Endothelial cell of umbilical vein (primary cell): ENCODE measurements around the gene TNFSF12. TPM values are rescaled to one million over a fixed set of nuclear protein-coding genes. Genes with fewer than 3 reads are reported as not detected.
A peak's percentile ranks its signal among the peaks of the same experiment; 100 is the strongest.

ENCODE experiments used
- BruUV-seq: library from RNA; stranded (reverse); fragments of 400-500 nt; replicated peaks from 2 replicates; lab custom pipeline; 2021; lab: Mats Ljungman, UMichigan
- CTCF ChIA-PET: fragments of 300-600, 350-600 bp; sonication (Branson Sonifier 250); formaldehyde crosslinking; loops from one replicate; lab custom pipeline; 2021; ENCODE audit warnings: antibody characterized with exemption, inconsistent platforms; lab: Charles Lee
- POLR2A ChIA-PET: fragments of 300-600, 350-600 bp; sonication (Branson Sonifier 250); formaldehyde crosslinking; loops from one replicate; lab custom pipeline; 2021; ENCODE audit warnings: antibody characterized with exemption, inconsistent platforms; lab: Charles Lee
- DNase-seq: peaks from one replicate; pipeline ENCODE4 v3.0.0-alpha.2; 2011; ENCODE audit warnings: low read depth, low spot score
- FAIRE-seq: peaks from 2 replicates; lab custom pipeline; 2011; peaks lifted over from hg19 to GRCh38; lab: Jason Lieb, UNC
- H2AFZ ChIP-seq: 2 replicates; pipeline ENCODE4 v1.6.0; 2012; ENCODE audit warnings: low read depth, low read length, control low read depth, inconsistent platforms
- H3K27ac ChIP-seq: 2 replicates; pipeline ENCODE4 v1.5.1; 2011; ENCODE audit warnings: low read depth, mild to moderate bottlenecking, control low read depth, low read length, moderate library complexity; ENCODE audit not compliant: insufficient read depth
- H3K27me3 ChIP-seq, 2 experiments: 2 replicates each; pipeline versions ENCODE4 v1.6.0 to v1.6.1; 2011; ENCODE audit warnings: low read length in 2 of 2, mixed read lengths in 1 of 2; ENCODE audit not compliant: control insufficient read depth in 2 of 2, insufficient read depth in 2 of 2
- H3K36me3 ChIP-seq, 2 experiments: 2 replicates in 1 of 2; 3 replicates in 1 of 2; pipeline ENCODE4 v1.5.1; 2011; ENCODE audit warnings: low read length in 2 of 2, mild to moderate bottlenecking in 1 of 2, moderate library complexity in 1 of 2; ENCODE audit not compliant: control insufficient read depth in 2 of 2, insufficient read depth in 2 of 2; ENCODE audit errors: extremely low read depth in 1 of 2
- H3K4me1 ChIP-seq: 3 replicates; pipeline ENCODE4 v1.5.1; 2011; ENCODE audit warnings: mild to moderate bottlenecking, low read length; ENCODE audit not compliant: control insufficient read depth, insufficient read depth; ENCODE audit errors: extremely low read depth
- H3K4me2 ChIP-seq: 2 replicates; pipeline ENCODE4 v1.6.1; 2011; ENCODE audit warnings: low read length, control low read depth, mixed read lengths; ENCODE audit not compliant: insufficient read depth
- H3K4me3 ChIP-seq, 3 experiments: fragments of 200-600 bp in 1 of 3; sonication (generic), shearing (Covaris generic) in 1 of 3; replicated peaks in 1 of 3; 2 replicates each; pipeline ENCODE4 v1.5.1; 2011 to 2016; ENCODE audit warnings: control low read depth in 3 of 3, low read length in 3 of 3, mild to moderate bottlenecking in 2 of 3, inconsistent platforms in 1 of 3, low read depth in 1 of 3, moderate library complexity in 1 of 3; ENCODE audit not compliant: insufficient read depth in 1 of 3
- H3K79me2 ChIP-seq: 2 replicates; pipeline ENCODE4 v1.6.0; 2012; ENCODE audit warnings: low read length, inconsistent platforms; ENCODE audit not compliant: control insufficient read depth, insufficient read depth
- H3K9ac ChIP-seq: replicated peaks from 2 replicates; pipeline ENCODE3; 2011; ENCODE audit warnings: low read length, control low read depth; ENCODE audit not compliant: insufficient read depth; ENCODE audit errors: extremely low read depth
- H3K9me1 ChIP-seq: replicated peaks from 3 replicates; pipeline ENCODE4 v1.6.0; 2011; ENCODE audit warnings: mild to moderate bottlenecking, low read length; ENCODE audit not compliant: control insufficient read depth, insufficient read depth; ENCODE audit errors: extremely low read depth
- H3K9me3 ChIP-seq: replicated peaks from 2 replicates; pipeline ENCODE4 v1.5.1; 2012; ENCODE audit warnings: low read length, inconsistent platforms; ENCODE audit not compliant: control insufficient read depth, insufficient read depth
- H4K20me1 ChIP-seq: replicated peaks from 2 replicates; pipeline ENCODE3; 2011; ENCODE audit warnings: mild to moderate bottlenecking, low read length; ENCODE audit not compliant: control insufficient read depth, insufficient read depth; ENCODE audit errors: extremely low read depth
- EZH2 ChIP-seq: IDR thresholded peaks from 2 replicates; pipeline ENCODE4 v1.6.1; 2012; ENCODE audit warnings: borderline replicate concordance, low read depth, mild to moderate bottlenecking, moderate library complexity, low read length, inconsistent platforms; ENCODE audit not compliant: severe bottlenecking
- FOS ChIP-seq: IDR thresholded peaks from 2 replicates; pipeline ENCODE4 v1.6.1; 2011; ENCODE audit warnings: mild to moderate bottlenecking, low read length, moderate library complexity, borderline replicate concordance; ENCODE audit not compliant: insufficient read depth
- GATA2 ChIP-seq: IDR thresholded peaks from 2 replicates; pipeline ENCODE4 v1.7.0; 2011; ENCODE audit warnings: low read depth, mild to moderate bottlenecking, moderate library complexity, mixed read lengths, low read length; ENCODE audit not compliant: insufficient read length, insufficient read depth
- JUN ChIP-seq: IDR thresholded peaks from 2 replicates; pipeline ENCODE4 v1.6.1; 2011; ENCODE audit warnings: borderline replicate concordance, low read depth; ENCODE audit not compliant: insufficient read length, insufficient read depth
- MYC ChIP-seq: IDR thresholded peaks from one replicate; pipeline ENCODE4 v1.6.1; 2011; ENCODE audit warnings: mild to moderate bottlenecking, low read depth, low read length
- POLR2A ChIP-seq: IDR thresholded peaks from 2 replicates; pipeline ENCODE4 v1.6.1; 2012; ENCODE audit warnings: low read depth, mild to moderate bottlenecking, control low read depth, low read length
- POLR2AphosphoS5 ChIP-seq: IDR thresholded peaks from 2 replicates; pipeline ENCODE4 v1.6.1; 2012; ENCODE audit warnings: low read depth, mild to moderate bottlenecking, control low read depth, low read length, moderate library complexity; ENCODE audit not compliant: insufficient read depth
- dilution Hi-C: fragments of 300-500 bp; cut with MboI; formaldehyde crosslinking; loops from one replicate; pipeline ENCODE4 v1.15.0; 2019; ENCODE audit warnings: low sequenced_read_pairs; ENCODE audit not compliant: extremely low pct_ligation_motif_present
- intact Hi-C: fragments of 100-400 bp; cut with micrococcal nuclease; formaldehyde crosslinking; loops from one replicate; pipeline ENCODE4 v1.10.0; 2022
- polyA plus RNA-seq, 4 experiments: library from polyadenylated mRNA; depleted of rRNA in 3 of 4; stranded (reverse) in 3 of 4; unstranded in 1 of 4; fragments of >200 nt; gene quantifications; 2 replicates each; pipeline versions ENCODE4 v1.2.1 to v1.2.3, GENCODE V29; 2011 to 2012; ENCODE audit warnings: missing spikeins in 1 of 4
- total RNA-seq: library from RNA; stranded (reverse); gene quantifications from 2 replicates; pipeline ENCODE4 v1.2.3, GENCODE V29; 2021
- TF ChIP-seq, protein P1 (sequence below): IDR thresholded peaks from 2 replicates; pipeline ENCODE4 v1.6.1; 2011; ENCODE audit not compliant: insufficient read depth, insufficient read length
- TF ChIP-seq, protein P2 (sequence below), 2 donors: IDR thresholded peaks; 1 replicate in 1 of 2; 2 replicates in 1 of 2; pipeline ENCODE4 v1.5.1; 2011; ENCODE audit warnings: low read length in 2 of 2, mild to moderate bottlenecking in 2 of 2, moderate library complexity in 2 of 2, control low read depth in 1 of 2, inconsistent platforms in 1 of 2, low read depth in 1 of 2; ENCODE audit not compliant: insufficient read depth in 1 of 2; ENCODE audit errors: extremely low read depth in 1 of 2

The TNFSF12 gene
- total and polyA plus RNA-seq, 2 donors (not counting 3 experiments of a cell fraction or from before 2014, with no cell fraction given) = 28.4 to 39.4 TPM

DNA sequence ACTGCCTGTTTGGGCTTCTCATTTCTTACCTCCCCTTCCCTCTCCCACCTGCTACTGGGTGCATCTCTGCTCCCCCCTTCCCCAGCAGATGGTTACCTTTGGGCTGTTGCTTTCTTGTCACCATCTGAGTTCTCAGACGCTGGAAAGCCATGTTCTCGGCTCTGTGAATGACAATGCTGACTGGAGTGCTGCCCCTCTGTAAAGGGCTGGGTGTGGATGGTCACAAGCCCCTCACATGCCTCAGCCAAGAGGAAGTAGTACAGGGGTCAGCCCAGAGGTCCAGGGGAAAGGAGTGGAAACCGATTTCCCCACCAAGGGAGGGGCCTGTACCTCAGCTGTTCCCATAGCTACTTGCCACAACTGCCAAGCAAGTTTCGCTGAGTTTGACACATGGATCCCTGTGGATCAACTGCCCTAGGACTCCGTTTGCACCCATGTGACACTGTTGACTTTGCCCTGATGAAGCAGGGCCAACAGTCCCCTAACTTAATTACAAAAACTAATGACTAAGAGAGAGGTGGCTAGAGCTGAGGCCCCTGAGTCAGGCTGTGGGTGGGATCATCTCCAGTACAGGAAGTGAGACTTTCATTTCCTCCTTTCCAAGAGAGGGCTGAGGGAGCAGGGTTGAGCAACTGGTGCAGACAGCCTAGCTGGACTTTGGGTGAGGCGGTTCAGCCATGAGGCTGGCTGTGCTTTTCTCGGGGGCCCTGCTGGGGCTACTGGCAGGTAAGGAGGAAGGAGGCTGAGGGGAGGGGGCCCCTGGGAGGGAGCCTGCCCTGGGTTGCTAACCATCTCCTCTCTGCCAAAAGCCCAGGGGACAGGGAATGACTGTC is 30.4 kb downstream of the TNFSF12 start, which contains the start of gene CD68:
Gene CD68, plus strand, starts transcription at position 638 of the 833 bp plus-strand sequence. Its CDS starts 40 bp downstream, at position 678.
- POLR2A ChIA-PET = interaction anchor here (0.6 to 1.6 kb wide), 4 partner anchors 11 to 108 kb away, joined by 3 to 6 read pairs (median 4); partner anchors contain the start of genes SOX15 and TP53
- Histone ChIP-seq H4K20me1 (peaks cover 9% of the 10 kb centered on the region), H2AFZ (no peak within 1 kb of the TSS), H3K4me3 (no peak within 1 kb of the TSS), H3K9ac (no peak within 1 kb of the TSS), H3K4me2 (no peak within 1 kb of the TSS), H3K9me3 (no peaks in the 10 kb centered on the region), H3K36me3 (peaks cover 32 to 45% of the 10 kb centered on the region in 2 experiments), H3K27me3 (no peaks in the 10 kb centered on the region), H3K27ac (peak within 1 kb of the TSS; percentile 42), H3K9me1 (no peaks in the 10 kb centered on the region), H3K79me2 (peaks cover 45% of the 10 kb centered on the region), H3K4me1 (peaks cover 61% of the 10 kb centered on the region)
- FAIRE-seq (peak; percentile 98), DNase-seq (peak; percentile 90)
- TF ChIP-seq POLR2A = peak; percentile 98
- TF ChIP-seq MYC = no peak
- TF ChIP-seq, protein P1, sequence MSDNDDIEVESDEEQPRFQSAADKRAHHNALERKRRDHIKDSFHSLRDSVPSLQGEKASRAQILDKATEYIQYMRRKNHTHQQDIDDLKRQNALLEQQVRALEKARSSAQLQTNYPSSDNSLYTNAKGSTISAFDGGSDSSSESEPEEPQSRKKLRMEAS = peak; percentile 44
- TF ChIP-seq GATA2 = no peak
- TF ChIP-seq EZH2 = no peak
- peak; percentile 83 for TF ChIP-seq FOS
- TF ChIP-seq JUN = peak; percentile 47
- TF ChIP-seq, protein P2, sequence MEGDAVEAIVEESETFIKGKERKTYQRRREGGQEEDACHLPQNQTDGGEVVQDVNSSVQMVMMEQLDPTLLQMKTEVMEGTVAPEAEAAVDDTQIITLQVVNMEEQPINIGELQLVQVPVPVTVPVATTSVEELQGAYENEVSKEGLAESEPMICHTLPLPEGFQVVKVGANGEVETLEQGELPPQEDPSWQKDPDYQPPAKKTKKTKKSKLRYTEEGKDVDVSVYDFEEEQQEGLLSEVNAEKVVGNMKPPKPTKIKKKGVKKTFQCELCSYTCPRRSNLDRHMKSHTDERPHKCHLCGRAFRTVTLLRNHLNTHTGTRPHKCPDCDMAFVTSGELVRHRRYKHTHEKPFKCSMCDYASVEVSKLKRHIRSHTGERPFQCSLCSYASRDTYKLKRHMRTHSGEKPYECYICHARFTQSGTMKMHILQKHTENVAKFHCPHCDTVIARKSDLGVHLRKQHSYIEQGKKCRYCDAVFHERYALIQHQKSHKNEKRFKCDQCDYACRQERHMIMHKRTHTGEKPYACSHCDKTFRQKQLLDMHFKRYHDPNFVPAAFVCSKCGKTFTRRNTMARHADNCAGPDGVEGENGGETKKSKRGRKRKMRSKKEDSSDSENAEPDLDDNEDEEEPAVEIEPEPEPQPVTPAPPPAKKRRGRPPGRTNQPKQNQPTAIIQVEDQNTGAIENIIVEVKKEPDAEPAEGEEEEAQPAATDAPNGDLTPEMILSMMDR (IDR thresholded peaks at IDR 0.05; ENCODE audit: extremely low read depth in 1 of 2, insufficient read depth in 1 of 2, low read depth in 1 of 2, low read length in 2 of 2) = no peak
- peak; percentile 98 for TF ChIP-seq POLR2AphosphoS5
- CTCF ChIA-PET = interaction anchor here (0.6 to 4.8 kb wide), 6 partner anchors 10 to 564 kb away, joined by 3 to 48 read pairs (median 4); partner anchors contain the start of genes SOX15 and TP53
- dilution Hi-C loops = no loop called here
- no TSS peak for BruUV-seq
- intact Hi-C loops = no loop called here
